ENCODE results near the gene ARF5. TPM values are rescaled to one million over a fixed set of nuclear protein-coding genes. Genes with fewer than 3 reads are reported as not detected.
"Not testable (repeated sequence)": the region's sequence is repeated elsewhere in the genome, so short reads cannot be mapped to it uniquely, and the experiment has no call there.

The ARF5 gene
- 109 and 133 TPM in 2 replicates for total RNA-seq (2022)
- Bru-seq, nascent RNA: percentile 77 among the genes with signal in this experiment
- BruChase-seq, experiment 1, labeled RNA remaining after a 6-hour chase: percentile 92 among the genes with signal in this experiment
- percentile 86 among the genes with signal in this experiment for BruChase-seq, experiment 2, labeled RNA remaining after a 2-hour chase
- long read RNA-seq, transcript ARF5-204 (5 exons, 1,509 nt): minor isoform, 8 of 207 reads
- long read RNA-seq, transcript ARF5-201 (6 exons, 1,103 nt): major isoform, 195 of 207 reads
- long read RNA-seq, partial matches to known transcripts: 2 of 207 reads
- long read RNA-seq, other reads (novel, unspliced or antisense): 2 of 207 reads

DNA sequence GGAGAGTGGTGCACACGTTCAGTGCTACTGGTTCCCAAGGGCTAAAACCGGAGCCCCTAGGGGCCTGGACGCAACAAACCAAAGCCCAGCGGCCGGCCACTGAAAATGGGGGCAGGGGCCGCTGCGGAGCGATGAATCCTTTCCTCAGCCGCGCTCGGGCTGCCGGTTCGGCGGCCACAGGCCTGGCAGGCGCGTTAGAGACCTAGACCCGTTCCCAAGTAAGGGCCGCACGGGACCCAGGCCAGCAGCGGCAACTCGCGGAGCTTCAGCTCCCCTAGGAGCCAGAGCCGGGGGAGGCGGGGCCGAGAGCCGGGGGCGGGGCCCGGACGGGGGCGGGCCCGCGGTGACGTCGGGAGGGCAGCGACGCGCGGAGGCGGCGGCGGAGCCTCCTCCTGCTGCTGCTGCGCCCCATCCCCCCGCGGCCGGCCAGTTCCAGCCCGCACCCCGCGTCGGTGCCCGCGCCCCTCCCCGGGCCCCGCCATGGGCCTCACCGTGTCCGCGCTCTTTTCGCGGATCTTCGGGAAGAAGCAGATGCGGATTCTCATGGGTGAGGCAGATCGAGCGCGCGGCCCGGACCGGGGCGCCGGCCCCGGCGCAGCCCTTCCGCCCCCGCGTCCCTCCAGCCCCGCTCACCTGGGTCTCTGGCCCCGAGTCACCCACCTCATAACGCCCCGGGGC lies at the start of gene ARF5:
Gene ARF5, plus strand, starts transcription at position 393 of the 678 bp plus-strand sequence. Its CDS starts 88 bp downstream, at position 481.
- H3K36me3 Mint-ChIP-seq (ENCODE audit: insufficient read depth, unreplicated experiment): peaks cover 24% of the 10 kb centered on the region

DNA sequence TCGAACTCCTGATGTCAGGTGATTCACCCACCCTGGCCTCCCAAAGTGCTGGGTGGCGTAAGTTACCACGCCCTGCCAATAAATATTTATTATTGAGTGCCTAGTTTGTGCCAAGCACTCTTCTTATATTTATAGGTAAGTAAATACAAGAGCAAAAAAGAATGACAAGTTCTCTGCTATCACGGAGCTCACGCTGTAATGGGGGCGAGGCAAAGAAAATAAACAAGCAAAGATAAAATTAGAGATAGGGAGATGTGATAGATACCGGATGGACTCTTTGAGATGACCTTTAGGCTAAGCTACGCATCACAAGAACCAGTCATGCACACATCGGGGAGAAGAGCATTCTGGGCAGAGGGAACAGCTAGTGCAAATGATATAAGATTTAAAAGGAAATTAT lies 49.1 kb upstream of the ARF5 start:
- no peak overlapping the region for H3K4me3 Mint-ChIP-seq (ENCODE audit: unreplicated experiment)
- TF ChIP-seq, protein P1, sequence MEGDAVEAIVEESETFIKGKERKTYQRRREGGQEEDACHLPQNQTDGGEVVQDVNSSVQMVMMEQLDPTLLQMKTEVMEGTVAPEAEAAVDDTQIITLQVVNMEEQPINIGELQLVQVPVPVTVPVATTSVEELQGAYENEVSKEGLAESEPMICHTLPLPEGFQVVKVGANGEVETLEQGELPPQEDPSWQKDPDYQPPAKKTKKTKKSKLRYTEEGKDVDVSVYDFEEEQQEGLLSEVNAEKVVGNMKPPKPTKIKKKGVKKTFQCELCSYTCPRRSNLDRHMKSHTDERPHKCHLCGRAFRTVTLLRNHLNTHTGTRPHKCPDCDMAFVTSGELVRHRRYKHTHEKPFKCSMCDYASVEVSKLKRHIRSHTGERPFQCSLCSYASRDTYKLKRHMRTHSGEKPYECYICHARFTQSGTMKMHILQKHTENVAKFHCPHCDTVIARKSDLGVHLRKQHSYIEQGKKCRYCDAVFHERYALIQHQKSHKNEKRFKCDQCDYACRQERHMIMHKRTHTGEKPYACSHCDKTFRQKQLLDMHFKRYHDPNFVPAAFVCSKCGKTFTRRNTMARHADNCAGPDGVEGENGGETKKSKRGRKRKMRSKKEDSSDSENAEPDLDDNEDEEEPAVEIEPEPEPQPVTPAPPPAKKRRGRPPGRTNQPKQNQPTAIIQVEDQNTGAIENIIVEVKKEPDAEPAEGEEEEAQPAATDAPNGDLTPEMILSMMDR (IDR thresholded peaks at IDR 0.05; ENCODE audit: unreplicated experiment): no peak
- intact Hi-C loops (cut with micrococcal nuclease): no loop called here
- no peak overlapping the region for H3K27ac Mint-ChIP-seq (ENCODE audit: low read depth, unreplicated experiment)
- no TSS peak for BruUV-seq (replicated peaks)
- H3K36me3 Mint-ChIP-seq (ENCODE audit: insufficient read depth, unreplicated experiment): no peaks in the 10 kb centered on the region
- DNase-seq (ENCODE audit: unreplicated experiment): no peak
- ChIA-PET POLR2A (no interaction called here), CTCF (no interaction called here)
- H3K27me3 Mint-ChIP-seq (ENCODE audit: insufficient read depth, unreplicated experiment): peaks cover 35% of the 10 kb centered on the region
- H3K9me3 Mint-ChIP-seq (ENCODE audit: unreplicated experiment): no peaks in the 10 kb centered on the region
- H3K4me1 Mint-ChIP-seq (ENCODE audit: insufficient read depth, unreplicated experiment): no peaks in the 10 kb centered on the region

More for the DNA sequence above, at the start of gene ARF5:
- no peaks in the 10 kb centered on the region for H3K9me3 Mint-ChIP-seq (ENCODE audit: unreplicated experiment)
- POLR2A ChIA-PET: interaction anchor here (0.7 to 5.1 kb wide), 12 partner anchors 9 to 621 kb away, joined by 3 to 41 read pairs (median 4); partner anchors contain the start of genes SND1 and ZNF800
- CTCF ChIA-PET: interaction anchor here (0.7 to 1.5 kb wide), 9 partner anchors 9 to 622 kb away, joined by 3 to 7 read pairs (median 4); no protein-coding TSS in a partner anchor
- H3K27ac Mint-ChIP-seq (ENCODE audit: low read depth, unreplicated experiment): peak within 1 kb of the TSS; percentile 72
- intact Hi-C loops (cut with micrococcal nuclease): loop anchor here (1.0 to 10.0 kb wide), 3 partner anchors 63 to 619 kb away; partner anchors contain the start of gene ZNF800
- no TSS peak for BruUV-seq (replicated peaks)
- TF ChIP-seq, protein P1 (IDR thresholded peaks at IDR 0.05; ENCODE audit: unreplicated experiment): no peak
- H3K4me3 Mint-ChIP-seq (ENCODE audit: unreplicated experiment): peak within 1 kb of the TSS; percentile 79
- peaks cover 33% of the 10 kb centered on the region for H3K4me1 Mint-ChIP-seq (ENCODE audit: insufficient read depth, unreplicated experiment)
- DNase-seq (ENCODE audit: unreplicated experiment): peak; percentile 80
- H3K27me3 Mint-ChIP-seq (ENCODE audit: insufficient read depth, unreplicated experiment): no peaks in the 10 kb centered on the region

DNA sequence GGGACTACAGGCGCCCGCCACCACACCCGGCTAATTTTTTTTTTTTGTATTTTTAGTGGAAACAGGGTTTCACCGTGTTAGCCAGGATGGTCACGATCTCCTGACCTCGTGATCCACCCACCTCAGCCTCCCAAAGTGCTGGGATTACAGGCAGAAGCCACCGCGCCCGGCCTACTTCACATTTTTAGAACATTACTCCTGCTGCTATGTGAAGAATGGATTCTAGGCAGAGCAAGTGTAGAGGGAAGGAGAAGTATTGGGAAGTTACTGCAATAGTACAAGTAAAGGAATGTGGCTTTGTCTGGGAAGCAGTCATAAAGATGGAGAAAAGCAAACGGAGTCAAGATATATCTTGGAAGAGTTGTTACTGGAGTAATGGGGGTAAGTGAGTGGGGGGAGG lies 47.8 kb upstream of the ARF5 start:
- DNase-seq (ENCODE audit: unreplicated experiment); CTCF ChIA-PET; BruUV-seq (replicated peaks); H3K27ac Mint-ChIP-seq (ENCODE audit: low read depth, unreplicated experiment); H3K4me3 Mint-ChIP-seq (ENCODE audit: unreplicated experiment); H3K36me3 Mint-ChIP-seq (ENCODE audit: insufficient read depth, unreplicated experiment); H3K4me1 Mint-ChIP-seq (ENCODE audit: insufficient read depth, unreplicated experiment); intact Hi-C loops (cut with micrococcal nuclease); H3K9me3 Mint-ChIP-seq (ENCODE audit: unreplicated experiment); POLR2A ChIA-PET: not testable (repeated sequence)
- H3K27me3 Mint-ChIP-seq (ENCODE audit: insufficient read depth, unreplicated experiment): peaks cover 34% of the 10 kb centered on the region

DNA sequence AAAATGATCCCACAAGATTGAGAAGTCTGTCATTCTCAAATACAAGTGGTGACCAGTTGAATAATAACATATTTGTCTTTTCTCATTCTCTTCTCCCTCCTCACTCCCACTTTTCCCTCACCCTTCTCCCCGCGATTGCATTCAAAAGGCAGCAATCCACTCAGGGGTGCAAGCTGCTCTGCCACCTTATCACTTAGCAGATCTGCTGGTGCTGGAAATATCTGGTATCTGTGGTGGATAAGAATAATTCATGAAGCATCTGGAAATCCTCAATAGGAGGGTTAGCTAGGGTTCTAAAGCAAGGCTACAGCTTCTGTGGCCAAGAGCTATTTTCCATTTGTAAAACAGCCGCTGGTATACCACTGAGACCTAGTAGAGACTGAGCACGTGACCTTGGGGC lies 46.7 kb upstream of the ARF5 start:
- ChIA-PET CTCF (interaction anchor here (1.0 kb wide), 1 partner anchor 27 kb away, joined by 4 read pairs; no protein-coding TSS in a partner anchor), POLR2A (no interaction called here)
- no peak overlapping the region for H3K27ac Mint-ChIP-seq (ENCODE audit: low read depth, unreplicated experiment)
- intact Hi-C loops (cut with micrococcal nuclease): no loop called here
- H3K4me3 Mint-ChIP-seq (ENCODE audit: unreplicated experiment): no peak overlapping the region
- no peaks in the 10 kb centered on the region for H3K36me3 Mint-ChIP-seq (ENCODE audit: insufficient read depth, unreplicated experiment)
- BruUV-seq (replicated peaks): no TSS peak
- TF ChIP-seq, protein P1 (IDR thresholded peaks at IDR 0.05; ENCODE audit: unreplicated experiment): no peak
- H3K9me3 Mint-ChIP-seq (ENCODE audit: unreplicated experiment): peaks cover 7% of the 10 kb centered on the region
- H3K27me3 Mint-ChIP-seq (ENCODE audit: insufficient read depth, unreplicated experiment): peaks cover 23% of the 10 kb centered on the region
- H3K4me1 Mint-ChIP-seq (ENCODE audit: insufficient read depth, unreplicated experiment): no peaks in the 10 kb centered on the region
- DNase-seq (ENCODE audit: unreplicated experiment): no peak
